Activated B cell treated with CpG ODN at 0.5 μM for 24 hours (primary cell): Measurements from ENCODE around the gene CD226. TPM values are rescaled to one million over a fixed set of nuclear protein-coding genes. Genes with fewer than 3 reads are reported as not detected.

Experiments
- ATAC-seq: fragments of 200-7000 bp; cut with Tn5 transposase; one replicate; pipeline ENCODE4 v1.10.0; 2021; ENCODE audit warnings: low read depth, mild to moderate bottlenecking, moderate library complexity
- CTCF ChIA-PET: fragments of 350-600 bp; sonication (Branson Sonifier 250); formaldehyde crosslinking; loops from one replicate; lab custom pipeline; 2021; ENCODE audit warnings: antibody characterized with exemption; lab: Charles Lee
- POLR2A ChIA-PET: fragments of 350-600 bp; sonication (Branson Sonifier 250); formaldehyde crosslinking; loops from one replicate; lab custom pipeline; 2021; ENCODE audit warnings: antibody characterized with exemption; lab: Charles Lee
- DNase-seq: peaks from one replicate; pipeline ENCODE4 v3.0.0; 2022
- H3K27ac Mint-ChIP-seq: one replicate; pipeline ENCODE4 v1.8.0; 2020; ENCODE audit warnings: mixed read lengths
- H3K27me3 Mint-ChIP-seq: one replicate; pipeline ENCODE4 v1.8.0; 2021; ENCODE audit warnings: mixed read lengths
- H3K36me3 Mint-ChIP-seq: one replicate; pipeline ENCODE4 v1.8.0; 2021; ENCODE audit warnings: low read depth, mixed read lengths
- H3K4me1 Mint-ChIP-seq: one replicate; pipeline ENCODE4 v1.8.0; 2021; ENCODE audit warnings: mixed read lengths
- H3K4me3 Mint-ChIP-seq: one replicate; pipeline ENCODE4 v1.8.0; 2020; ENCODE audit warnings: mild to moderate bottlenecking, mixed read lengths
- H3K9me3 Mint-ChIP-seq: one replicate; pipeline ENCODE4 v1.8.0; 2020; ENCODE audit warnings: mixed read lengths
- intact Hi-C: fragments of 100-400 bp; cut with micrococcal nuclease; formaldehyde crosslinking; loops from one replicate; pipeline ENCODE4 v1.15.1; 2024
- total RNA-seq: library from RNA; stranded (reverse); gene quantifications from 2 replicates; pipeline ENCODE4 v1.2.3, GENCODE V29; 2022
- TF ChIP-seq, protein P1 (sequence below): fragments of 200-600 bp; IDR thresholded peaks from one replicate; pipeline ENCODE4 v1.8.0; 2022; ENCODE audit warnings: antibody characterized with exemption, mild to moderate bottlenecking

The CD226 gene
- total RNA-seq, 1 donor from 2014 or later: 8.3 TPM

DNA sequence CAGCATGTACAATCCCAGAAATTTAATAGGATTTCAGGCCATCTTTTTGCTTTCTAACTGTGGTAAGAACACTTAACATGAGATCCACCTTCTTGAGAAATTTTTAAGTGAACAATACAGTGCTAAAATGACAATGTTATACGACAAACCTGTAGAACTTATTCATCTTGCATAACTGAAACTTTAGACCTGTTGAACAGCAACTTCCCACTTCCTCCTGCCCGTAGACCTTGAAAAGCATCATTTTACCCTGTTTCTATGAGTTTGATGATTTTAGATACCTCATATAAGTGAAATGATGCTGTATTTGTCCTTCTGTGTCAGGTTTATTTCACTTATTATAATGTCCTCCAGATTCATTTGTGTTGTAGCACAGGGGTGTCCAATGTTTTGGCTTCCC lies 128.2 kb downstream of the CD226 start:
- Mint-ChIP-seq H3K4me3 (no peak overlapping the region), H3K27ac (no peak overlapping the region), H3K27me3 (no peaks in the 10 kb centered on the region), H3K4me1 (no peaks in the 10 kb centered on the region), H3K36me3 (no peaks in the 10 kb centered on the region), H3K9me3 (peaks cover 2% of the 10 kb centered on the region)
- CTCF ChIA-PET: no interaction called here
- ATAC-seq (no peak), DNase-seq (no peak)
- intact Hi-C loops: no loop called here
- TF ChIP-seq, protein P1, sequence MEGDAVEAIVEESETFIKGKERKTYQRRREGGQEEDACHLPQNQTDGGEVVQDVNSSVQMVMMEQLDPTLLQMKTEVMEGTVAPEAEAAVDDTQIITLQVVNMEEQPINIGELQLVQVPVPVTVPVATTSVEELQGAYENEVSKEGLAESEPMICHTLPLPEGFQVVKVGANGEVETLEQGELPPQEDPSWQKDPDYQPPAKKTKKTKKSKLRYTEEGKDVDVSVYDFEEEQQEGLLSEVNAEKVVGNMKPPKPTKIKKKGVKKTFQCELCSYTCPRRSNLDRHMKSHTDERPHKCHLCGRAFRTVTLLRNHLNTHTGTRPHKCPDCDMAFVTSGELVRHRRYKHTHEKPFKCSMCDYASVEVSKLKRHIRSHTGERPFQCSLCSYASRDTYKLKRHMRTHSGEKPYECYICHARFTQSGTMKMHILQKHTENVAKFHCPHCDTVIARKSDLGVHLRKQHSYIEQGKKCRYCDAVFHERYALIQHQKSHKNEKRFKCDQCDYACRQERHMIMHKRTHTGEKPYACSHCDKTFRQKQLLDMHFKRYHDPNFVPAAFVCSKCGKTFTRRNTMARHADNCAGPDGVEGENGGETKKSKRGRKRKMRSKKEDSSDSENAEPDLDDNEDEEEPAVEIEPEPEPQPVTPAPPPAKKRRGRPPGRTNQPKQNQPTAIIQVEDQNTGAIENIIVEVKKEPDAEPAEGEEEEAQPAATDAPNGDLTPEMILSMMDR: no peak
- POLR2A ChIA-PET: no interaction called here

DNA sequence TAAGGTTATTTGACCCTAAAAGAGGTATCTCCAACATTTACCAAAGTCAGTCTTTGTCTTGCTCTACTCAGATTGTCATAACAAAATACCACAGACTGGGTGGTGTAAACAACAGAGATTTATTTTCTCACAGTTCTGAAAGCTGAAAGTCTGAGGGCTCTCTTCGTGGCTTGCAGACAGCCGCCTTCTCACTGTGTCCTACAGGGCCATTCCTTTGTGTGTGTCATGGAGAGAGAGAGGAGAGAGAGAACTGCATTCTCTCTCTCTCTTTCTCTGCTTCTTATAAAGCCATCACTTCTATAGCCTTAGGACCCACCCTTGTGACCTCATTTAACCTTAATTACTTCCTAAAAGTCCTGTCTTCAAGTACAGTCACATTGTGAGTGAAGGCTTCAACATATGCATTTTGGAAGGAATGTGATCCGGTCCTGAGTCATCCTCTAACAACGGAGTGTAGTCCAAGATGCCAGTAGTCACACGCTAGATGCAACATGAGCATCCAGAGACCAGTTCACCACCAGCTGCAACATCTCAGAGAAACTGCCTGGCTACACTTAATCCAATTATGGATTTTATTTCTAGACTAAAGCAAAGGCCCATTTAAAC lies 130.2 kb downstream of the CD226 start:
- TF ChIP-seq, protein P1: no peak
- H3K4me3 Mint-ChIP-seq: no peak overlapping the region
- H3K27me3 Mint-ChIP-seq: no peaks in the 10 kb centered on the region
- peaks cover 2% of the 10 kb centered on the region for H3K9me3 Mint-ChIP-seq
- H3K36me3 Mint-ChIP-seq: no peaks in the 10 kb centered on the region
- POLR2A ChIA-PET: no interaction called here
- H3K4me1 Mint-ChIP-seq: no peaks in the 10 kb centered on the region
- no peak for DNase-seq
- CTCF ChIA-PET: no interaction called here
- no peak for ATAC-seq
- H3K27ac Mint-ChIP-seq: no peak overlapping the region
- intact Hi-C loops: no loop called here

DNA sequence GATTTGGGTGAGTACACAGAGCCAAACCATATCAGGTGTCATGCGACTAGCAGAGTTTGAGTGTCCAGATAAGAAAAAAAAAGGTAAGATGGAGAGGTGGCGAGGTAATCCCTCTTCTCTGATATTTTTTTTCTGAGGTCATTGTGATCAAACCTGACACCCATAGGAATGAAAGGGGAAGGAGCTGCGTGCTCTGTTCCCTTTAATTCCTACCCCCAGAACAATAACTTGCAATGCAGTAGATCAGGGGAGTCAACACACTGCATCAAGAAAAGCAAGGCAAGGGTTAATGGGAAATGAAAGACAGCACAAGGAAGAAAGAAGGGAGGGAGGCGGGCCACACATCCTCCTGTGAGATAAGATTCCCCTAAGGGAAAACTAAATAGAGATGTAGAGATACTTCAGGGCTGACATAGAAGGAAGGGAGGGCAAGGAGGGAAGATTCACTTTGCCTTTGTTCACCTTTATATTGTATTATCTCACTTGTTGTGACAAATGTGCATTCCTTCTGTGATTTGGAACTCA lies 132.8 kb downstream of the CD226 start:
- POLR2A ChIA-PET: no interaction called here
- Mint-ChIP-seq H3K36me3 (no peaks in the 10 kb centered on the region), H3K27ac (no peak overlapping the region), H3K9me3 (peaks cover 3% of the 10 kb centered on the region), H3K4me1 (no peaks in the 10 kb centered on the region), H3K27me3 (no peaks in the 10 kb centered on the region), H3K4me3 (no peak overlapping the region)
- CTCF ChIA-PET: no interaction called here
- TF ChIP-seq, protein P1: no peak
- intact Hi-C loops: no loop called here
- DNase-seq (no peak), ATAC-seq (no peak)

DNA sequence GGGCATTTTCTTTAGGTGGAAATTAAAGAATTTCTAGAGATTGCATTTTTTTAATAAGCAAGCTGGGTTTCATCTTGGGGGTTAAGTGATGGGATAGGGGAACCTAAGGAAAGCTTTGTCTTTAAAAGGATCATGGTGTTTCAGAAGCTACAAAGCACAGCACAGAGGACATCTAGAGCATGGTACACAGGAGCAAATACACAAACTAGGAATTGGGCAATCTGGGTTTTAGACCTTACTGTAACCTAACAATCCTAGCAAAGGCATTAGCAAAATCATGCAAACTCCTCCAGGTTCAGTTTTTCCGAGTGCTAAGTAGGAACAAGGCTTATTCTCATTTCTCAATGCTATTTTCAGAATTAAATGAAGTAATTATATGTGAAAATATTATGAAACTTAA lies 134.1 kb downstream of the CD226 start:
- DNase-seq (no peak), ATAC-seq (no peak)
- Mint-ChIP-seq H3K4me3 (no peak overlapping the region), H3K4me1 (no peaks in the 10 kb centered on the region), H3K36me3 (no peaks in the 10 kb centered on the region), H3K27ac (no peak overlapping the region), H3K27me3 (no peaks in the 10 kb centered on the region), H3K9me3 (peaks cover 4% of the 10 kb centered on the region)
- TF ChIP-seq, protein P1: no peak
- ChIA-PET CTCF (no interaction called here), POLR2A (no interaction called here)
- intact Hi-C loops: no loop called here

DNA sequence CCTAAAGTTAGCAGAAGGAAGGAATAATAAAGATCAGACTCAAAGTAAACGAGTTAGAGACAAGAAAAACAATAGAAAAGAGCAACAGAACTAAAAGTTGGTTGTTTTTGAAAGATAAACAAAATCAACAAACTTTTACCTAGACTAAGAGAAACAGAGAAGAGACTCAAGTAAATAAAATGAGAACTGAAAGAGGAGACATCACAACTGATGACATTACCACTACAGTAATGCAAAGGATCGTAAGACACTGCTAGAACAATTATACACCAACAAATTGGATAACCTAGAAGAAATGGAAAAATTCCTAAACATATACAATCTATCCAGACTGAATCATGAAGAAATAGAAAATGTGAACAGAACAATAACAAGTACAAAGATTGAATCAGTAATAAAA lies 139.3 kb downstream of the CD226 start:
- TF ChIP-seq, protein P1: no peak
- Mint-ChIP-seq H3K27ac (no peak overlapping the region), H3K4me3 (no peak overlapping the region), H3K27me3 (no peaks in the 10 kb centered on the region), H3K4me1 (no peaks in the 10 kb centered on the region), H3K9me3 (peaks cover 4% of the 10 kb centered on the region), H3K36me3 (no peaks in the 10 kb centered on the region)
- CTCF ChIA-PET: no interaction called here
- ATAC-seq (no peak), DNase-seq (no peak)
- intact Hi-C loops: no loop called here
- POLR2A ChIA-PET: interaction anchor here (0.6 kb wide), 1 partner anchor 99 kb away, joined by 3 read pairs; no protein-coding TSS in a partner anchor
